ENCODE measurements around the gene GPT2.
A peak's percentile ranks its signal among the peaks of the same experiment; 100 is the strongest.

GPT2 gene

GRCh38 chr16:46973207-46973995 lies 89.2 kb downstream of the GPT2 start, which contains the start of gene DNAJA2:
DNAJA2 (minus strand) TSS chr16:46973674; CDS start chr16:46973572, 102 bp downstream.
- DNase-seq: peak; percentile 94 to 95

- DNase-seq: no peak
Measured at GRCh38 chr16:46973996-46974324, 89.8 kb downstream of the GPT2 start.

- DNase-seq: peak; percentile 38 to 45
Measured at GRCh38 chr16:46974352-46974751, 90.2 kb downstream of the GPT2 start.

- DNase-seq: no peak
Measured at GRCh38 chr16:46975165-46975564, 91.0 kb downstream of the GPT2 start.

- DNase-seq: no peak
Measured at GRCh38 chr16:46975908-46976470, 91.8 kb downstream of the GPT2 start.

GRCh38 chr16:46976550-46976949 lies 92.4 kb downstream of the GPT2 start:
- no peak for DNase-seq

Measured in activated T-cell treated with anti-CD3 and anti-CD28 coated beads, Interleukin-2, amount 50 U/mL, for 48 hours (primary cell).